Measurements from ENCODE around the gene PLVAP. TPM values are rescaled to one million over a fixed set of nuclear protein-coding genes. Genes with fewer than 3 reads are reported as not detected.
A peak's percentile ranks its signal among the peaks of the same experiment; 100 is the strongest.

The PLVAP gene
- total and polyA plus RNA-seq, 9 of the 15 experiments (the other 6 are each of a cell fraction or from before 2014, with no cell fraction given), result 0.09 to 0.84 (median 0.51) TPM; not detected in 4

GRCh38 chr19:17309198-17309964, 67.8 kb downstream of the PLVAP start, which contains the start of gene DDA1 (continued):
- no peak for TF ChIP-seq ZBTB11 (CRISPR knock-in tag; IDR thresholded peaks at IDR 0.05)
- no peak for TF ChIP-seq KDM1A (IDR thresholded peaks at IDR 0.05)
- TF ChIP-seq ESRRB (CRISPR knock-in tag; IDR thresholded peaks at IDR 0.05; ENCODE audit: borderline replicate concordance), result no peak
- TF ChIP-seq ZNF561 (CRISPR knock-in tag; conservative IDR thresholded peaks at IDR 0.05), result no peak
- TF ChIP-seq FOXP4 (CRISPR knock-in tag; IDR thresholded peaks at IDR 0.05; ENCODE audit: borderline replicate concordance), result 0 out of 2 replicates have a peak, but pooled peaks have one; percentile 18
- no peak for TF ChIP-seq NR2F6 (CRISPR knock-in tag; IDR thresholded peaks at IDR 0.05)
- TF ChIP-seq ZNF282 (CRISPR knock-in tag; IDR thresholded peaks at IDR 0.05), result no peak
- TF ChIP-seq ZNF184 (CRISPR knock-in tag; IDR thresholded peaks at IDR 0.05), result no peak
- TF ChIP-seq FOS (IDR thresholded peaks at IDR 0.05; ENCODE audit: extremely low read depth, insufficient read length), result peak; percentile 99
- 0 out of 2 replicates have a peak, but pooled peaks have one; percentile 25 for TF ChIP-seq NR4A1 (CRISPR knock-in tag; IDR thresholded peaks at IDR 0.05)
- TF ChIP-seq NR4A1 (tag; IDR thresholded peaks at IDR 0.05), result no peak
- no peak for TF ChIP-seq ILF3 (IDR thresholded peaks at IDR 0.05; ENCODE audit: borderline replicate concordance)
- TF ChIP-seq LARP7 (IDR thresholded peaks at IDR 0.05), result no peak
- TF ChIP-seq ZKSCAN3 (CRISPR knock-in tag; IDR thresholded peaks at IDR 0.05), result no peak
- 0 out of 2 replicates have a peak, but pooled peaks have one; percentile 53 for TF ChIP-seq CREB1 (IDR thresholded peaks at IDR 0.05)
- TF ChIP-seq CREB1 (CRISPR knock-in tag; IDR thresholded peaks at IDR 0.05), result peak; percentile 77
- TF ChIP-seq EZH2 (IDR thresholded peaks at IDR 0.05; ENCODE audit: borderline replicate concordance, low read depth, low read length), result no peak
- no peak for TF ChIP-seq ZNF121 (CRISPR knock-in tag; conservative IDR thresholded peaks at IDR 0.05)
- no peak for TF ChIP-seq KAT8 (IDR thresholded peaks at IDR 0.05; ENCODE audit: low read depth)
- TF ChIP-seq ZNF324 (CRISPR knock-in tag; IDR thresholded peaks at IDR 0.05), result no peak
- peak; percentile 87 for TF ChIP-seq C11orf30 (IDR thresholded peaks at IDR 0.05; ENCODE audit: low read depth)
- peak; percentile 94 for TF ChIP-seq HCFC1 (IDR thresholded peaks at IDR 0.05; ENCODE audit: low read depth, low read length)
- no peak for TF ChIP-seq ZNF586 (CRISPR knock-in tag; conservative IDR thresholded peaks at IDR 0.05)
- no peak for TF ChIP-seq ZNF263 (CRISPR knock-in tag; IDR thresholded peaks at IDR 0.05; ENCODE audit: borderline replicate concordance)
- TF ChIP-seq SUPT5H (IDR thresholded peaks at IDR 0.05), result peak; percentile 84

All from K562 (cell line).